Keratinocyte (primary cell): ENCODE data around the gene GRIK4. TPM values are rescaled to one million over a fixed set of nuclear protein-coding genes. Genes with fewer than 3 reads are reported as not detected.

ENCODE experiments used
- DNase-seq: peaks from one replicate; pipeline ENCODE4 v3.0.0-alpha.2; 2011; ENCODE audit warnings: low read depth, missing footprints, low spot score
- FAIRE-seq: peaks from 2 replicates; lab custom pipeline; 2011; peaks lifted over from hg19 to GRCh38; lab: Jason Lieb, UNC
- H2AFZ ChIP-seq: 2 replicates; pipeline ENCODE4 v1.6.0; 2012; ENCODE audit warnings: low read length, control low read depth, inconsistent platforms; ENCODE audit not compliant: control insufficient read depth
- H3K27ac ChIP-seq: 2 replicates; pipeline ENCODE4 v1.5.1; 2011; ENCODE audit warnings: low read length; ENCODE audit not compliant: control insufficient read depth, insufficient read depth
- H3K27me3 ChIP-seq: 3 replicates; pipeline ENCODE4 v1.6.0; 2011; ENCODE audit warnings: low read length; ENCODE audit not compliant: control insufficient read depth, insufficient read depth; ENCODE audit errors: extremely low read depth
- H3K36me3 ChIP-seq, 2 experiments: 2 replicates in 1 of 2; 3 replicates in 1 of 2; pipeline ENCODE4 v1.5.1; 2011; ENCODE audit warnings: low read length in 2 of 2, mild to moderate bottlenecking in 1 of 2; ENCODE audit not compliant: control insufficient read depth in 2 of 2, insufficient read depth in 2 of 2; ENCODE audit errors: extremely low read depth in 1 of 2
- H3K4me1 ChIP-seq: 3 replicates; pipeline ENCODE4 v1.5.1; 2011; ENCODE audit warnings: low read length; ENCODE audit not compliant: control insufficient read depth, insufficient read depth; ENCODE audit errors: extremely low read depth
- H3K4me2 ChIP-seq: 3 replicates; pipeline ENCODE4 v1.6.0; 2011; ENCODE audit warnings: low read depth, low read length; ENCODE audit not compliant: control insufficient read depth, insufficient read depth; ENCODE audit errors: extremely low read depth
- H3K4me3 ChIP-seq, 3 experiments: fragments of 200-600 bp in 1 of 3; sonication (generic) in 1 of 3; 2 replicates in 2 of 3; 3 replicates in 1 of 3; pipeline ENCODE4 v1.5.1; 2011 to 2016; ENCODE audit warnings: low read length in 3 of 3, mild to moderate bottlenecking in 3 of 3, control low read depth in 2 of 3, inconsistent platforms in 1 of 3, low read depth in 1 of 3, mixed read lengths in 1 of 3, mixed run types in 1 of 3, moderate library complexity in 1 of 3; ENCODE audit not compliant: control insufficient read depth in 2 of 3, insufficient read depth in 2 of 3; ENCODE audit errors: extremely low read depth in 1 of 3
- H3K79me2 ChIP-seq: 2 replicates; pipeline ENCODE4 v1.6.0; 2012; ENCODE audit warnings: low read length; ENCODE audit not compliant: control insufficient read depth, insufficient read depth
- H3K9ac ChIP-seq: 3 replicates; pipeline ENCODE4 v1.6.0; 2011; ENCODE audit warnings: low read length; ENCODE audit not compliant: control insufficient read depth, insufficient read depth; ENCODE audit errors: extremely low read depth
- H3K9me1 ChIP-seq: 3 replicates; pipeline ENCODE4 v1.6.0; 2011; ENCODE audit warnings: low read length; ENCODE audit not compliant: control insufficient read depth, insufficient read depth; ENCODE audit errors: extremely low read depth
- H3K9me3 ChIP-seq: 2 replicates; pipeline ENCODE4 v1.5.1; 2012; ENCODE audit warnings: low read depth, low read length; ENCODE audit not compliant: control insufficient read depth
- H4K20me1 ChIP-seq: 3 replicates; pipeline ENCODE4 v1.6.0; 2011; ENCODE audit warnings: low read length; ENCODE audit not compliant: control insufficient read depth, insufficient read depth; ENCODE audit errors: extremely low read depth
- EZH2 ChIP-seq: IDR thresholded peaks from one replicate; pipeline ENCODE4 v1.6.1; 2012; ENCODE audit warnings: inconsistent platforms, mild to moderate bottlenecking, low read length, moderate library complexity
- dilution Hi-C: fragments of 300-500 bp; cut with MboI; formaldehyde crosslinking; loops from one replicate; pipeline ENCODE4 v1.7.0; 2020; ENCODE audit warnings: low sequenced_read_pairs; ENCODE audit not compliant: extremely low pct_ligation_motif_present
- polyA plus RNA-seq, 5 experiments: library from polyadenylated mRNA; depleted of rRNA in 3 of 5; stranded (reverse) in 3 of 5; stranded (forward) in 1 of 5; unstranded in 1 of 5; fragments of >200 nt; gene quantifications; 1 replicate in 1 of 5; 2 replicates in 3 of 5; 3 replicates in 1 of 5; pipeline versions ENCODE4 v1.2.1 to v1.2.3, GENCODE V29; 2011 to 2012; ENCODE audit warnings: missing spikeins in 2 of 5, low read depth in 1 of 5, low replicate concordance in 1 of 5
- TF ChIP-seq, protein P1 (sequence below), 3 experiments: IDR thresholded peaks in 1 of 3; conservative IDR thresholded peaks in 1 of 3; optimal IDR thresholded peaks in 1 of 3; 2 replicates in 2 of 3; 3 replicates in 1 of 3; pipeline versions ENCODE3 to v1.5.1; 2011; ENCODE audit warnings: low read length in 3 of 3, mild to moderate bottlenecking in 3 of 3, moderate library complexity in 2 of 3, control low read depth in 1 of 3, inconsistent platforms in 1 of 3; ENCODE audit not compliant: insufficient read depth in 2 of 3; ENCODE audit errors: extremely low read depth in 1 of 3

GRIK4 gene
- polyA plus RNA-seq, 1 donor (not counting 4 experiments of a cell fraction or from before 2014, with no cell fraction given): not detected

GRCh38 chr11:120937501-120937900, 426.0 kb downstream of the GRIK4 start:
- TF ChIP-seq, protein P1, sequence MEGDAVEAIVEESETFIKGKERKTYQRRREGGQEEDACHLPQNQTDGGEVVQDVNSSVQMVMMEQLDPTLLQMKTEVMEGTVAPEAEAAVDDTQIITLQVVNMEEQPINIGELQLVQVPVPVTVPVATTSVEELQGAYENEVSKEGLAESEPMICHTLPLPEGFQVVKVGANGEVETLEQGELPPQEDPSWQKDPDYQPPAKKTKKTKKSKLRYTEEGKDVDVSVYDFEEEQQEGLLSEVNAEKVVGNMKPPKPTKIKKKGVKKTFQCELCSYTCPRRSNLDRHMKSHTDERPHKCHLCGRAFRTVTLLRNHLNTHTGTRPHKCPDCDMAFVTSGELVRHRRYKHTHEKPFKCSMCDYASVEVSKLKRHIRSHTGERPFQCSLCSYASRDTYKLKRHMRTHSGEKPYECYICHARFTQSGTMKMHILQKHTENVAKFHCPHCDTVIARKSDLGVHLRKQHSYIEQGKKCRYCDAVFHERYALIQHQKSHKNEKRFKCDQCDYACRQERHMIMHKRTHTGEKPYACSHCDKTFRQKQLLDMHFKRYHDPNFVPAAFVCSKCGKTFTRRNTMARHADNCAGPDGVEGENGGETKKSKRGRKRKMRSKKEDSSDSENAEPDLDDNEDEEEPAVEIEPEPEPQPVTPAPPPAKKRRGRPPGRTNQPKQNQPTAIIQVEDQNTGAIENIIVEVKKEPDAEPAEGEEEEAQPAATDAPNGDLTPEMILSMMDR (optimal IDR thresholded peaks at IDR 0.05 in 1 of 3, IDR thresholded peaks at IDR 0.05 in 1 of 3, conservative IDR thresholded peaks at IDR 0.05 in 1 of 3; ENCODE audit: extremely low read depth in 1 of 3, insufficient read depth in 2 of 3, low read length in 3 of 3): no peak
- no peak for TF ChIP-seq EZH2
- Histone ChIP-seq H3K36me3 (no peaks in the 10 kb centered on the region), H3K9me3 (no peaks in the 10 kb centered on the region), H4K20me1 (no peaks in the 10 kb centered on the region), H3K27ac (no peak overlapping the region), H3K9ac (no peak overlapping the region), H3K79me2 (no peaks in the 10 kb centered on the region), H3K4me2 (no peak overlapping the region), H2AFZ (no peak overlapping the region), H3K4me3 (no peak overlapping the region), H3K4me1 (no peaks in the 10 kb centered on the region), H3K27me3 (no peaks in the 10 kb centered on the region), H3K9me1 (no peaks in the 10 kb centered on the region)
- DNase-seq (no peak), FAIRE-seq (no peak)
- dilution Hi-C loops: loop anchor here (25.0 kb wide), 1 partner anchor 425 kb away; the partner anchor contains the start of gene GRIK4

DNA sequence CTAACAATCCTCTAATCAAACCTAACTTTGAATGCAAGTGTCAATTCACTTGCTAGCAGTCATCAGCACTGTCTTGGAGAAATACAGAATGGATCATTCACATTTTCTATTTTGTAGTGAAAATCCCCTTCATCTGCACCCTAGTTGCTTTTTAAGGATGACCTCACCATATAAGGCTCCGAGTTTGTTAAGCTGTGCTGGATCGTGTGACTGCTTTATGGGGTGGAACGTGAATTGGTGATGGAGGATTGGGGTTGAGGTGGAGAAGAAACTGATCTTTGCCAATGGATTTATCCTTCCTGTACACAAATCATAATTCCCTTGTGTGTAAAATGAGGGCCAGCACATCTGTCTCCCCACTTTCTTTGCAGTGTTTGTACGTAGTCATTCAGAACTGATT, 426.7 kb downstream of the GRIK4 start:
- no peak for FAIRE-seq
- H3K27ac ChIP-seq: no peak overlapping the region
- DNase-seq: no peak

More for the DNA sequence above, 426.7 kb downstream of the GRIK4 start:
- Histone ChIP-seq H3K27me3 (no peaks in the 10 kb centered on the region), H3K9me1 (no peaks in the 10 kb centered on the region), H3K9ac (no peak overlapping the region), H3K4me3 (no peak overlapping the region), H3K9me3 (no peaks in the 10 kb centered on the region), H3K79me2 (no peaks in the 10 kb centered on the region), H3K36me3 (no peaks in the 10 kb centered on the region), H2AFZ (no peak overlapping the region), H3K4me1 (no peaks in the 10 kb centered on the region), H3K4me2 (no peak overlapping the region), H4K20me1 (no peaks in the 10 kb centered on the region)
- TF ChIP-seq, protein P1 (optimal IDR thresholded peaks at IDR 0.05 in 1 of 3, IDR thresholded peaks at IDR 0.05 in 1 of 3, conservative IDR thresholded peaks at IDR 0.05 in 1 of 3; ENCODE audit: extremely low read depth in 1 of 3, insufficient read depth in 2 of 3, low read length in 3 of 3): no peak
- no peak for TF ChIP-seq EZH2
- dilution Hi-C loops: loop anchor here (25.0 kb wide), 1 partner anchor 426 kb away; the partner anchor contains the start of gene GRIK4
